Neuronal stem cell (in vitro differentiated cells): ENCODE results near the gene LILRA5.
"Not testable (repeated sequence)": the region's sequence is repeated elsewhere in the genome, so short reads cannot be mapped to it uniquely, and the experiment has no call there.

Experiments
- DNase-seq: peaks from one replicate; pipeline ENCODE4 v3.0.0-alpha.2; 2013; ENCODE audit warnings: low spot score
- H2AFZ ChIP-seq: one replicate; pipeline ENCODE4 v1.6.1; 2013; ENCODE audit warnings: mild to moderate bottlenecking, low read length, inconsistent platforms
- H2AK5ac ChIP-seq: 2 replicates; pipeline ENCODE4 v1.6.1; 2013; ENCODE audit warnings: low read depth, mild to moderate bottlenecking, inconsistent platforms, low read length, moderate library complexity, mixed read lengths
- H2BK120ac ChIP-seq: 2 replicates; pipeline ENCODE4 v1.6.1; 2013; ENCODE audit warnings: low read depth, mild to moderate bottlenecking, inconsistent platforms, low read length, moderate library complexity, mixed read lengths
- H2BK12ac ChIP-seq: one replicate; pipeline ENCODE4 v1.6.1; 2013; ENCODE audit warnings: low read length, inconsistent platforms
- H2BK15ac ChIP-seq: 2 replicates; pipeline ENCODE4 v1.6.1; 2013; ENCODE audit warnings: mild to moderate bottlenecking, low read length, inconsistent platforms, mixed read lengths
- H2BK5ac ChIP-seq: one replicate; pipeline ENCODE4 v1.6.1; 2013; ENCODE audit warnings: inconsistent platforms, mild to moderate bottlenecking, low read length, moderate library complexity
- H3K14ac ChIP-seq: one replicate; pipeline ENCODE4 v1.6.1; 2013; ENCODE audit warnings: low read length, inconsistent platforms
- H3K18ac ChIP-seq: 2 replicates; pipeline ENCODE4 v1.6.1; 2013; ENCODE audit warnings: low read length, inconsistent platforms
- H3K23ac ChIP-seq: 2 replicates; pipeline ENCODE4 v1.6.1; 2013; ENCODE audit warnings: low read depth, mild to moderate bottlenecking, mixed read lengths, low read length, inconsistent platforms; ENCODE audit not compliant: poor library complexity
- H3K27ac ChIP-seq: replicated peaks from 3 replicates; pipeline ENCODE4 v1.5.1; 2013; ENCODE audit warnings: low read length, inconsistent platforms
- H3K27me3 ChIP-seq, 3 experiments: 2 replicates each; pipeline ENCODE4 v1.6.1; 2013; ENCODE audit warnings: low read length in 3 of 3, mild to moderate bottlenecking in 2 of 3, inconsistent platforms in 1 of 3, low read depth in 1 of 3, mixed read lengths in 1 of 3, moderate library complexity in 1 of 3; ENCODE audit not compliant: control insufficient read depth in 3 of 3, insufficient read depth in 3 of 3
- H3K36me3 ChIP-seq, 2 donors: replicated peaks in 1 of 2; 2 replicates each; pipeline ENCODE4 v1.6.1; 2013; ENCODE audit warnings: low read length in 2 of 2; ENCODE audit not compliant: control insufficient read depth in 2 of 2, insufficient read depth in 2 of 2
- H3K4ac ChIP-seq: 2 replicates; pipeline ENCODE4 v1.6.1; 2013; ENCODE audit warnings: inconsistent platforms, mild to moderate bottlenecking, low read length, moderate library complexity
- H3K4me1 ChIP-seq, 2 donors: 1 replicate in 1 of 2; 2 replicates in 1 of 2; pipeline ENCODE4 v1.6.1; 2013; ENCODE audit warnings: low read length in 2 of 2, low read depth in 1 of 2; ENCODE audit not compliant: control insufficient read depth in 2 of 2, insufficient read depth in 1 of 2
- H3K4me2 ChIP-seq: one replicate; pipeline ENCODE4 v1.6.1; 2013; ENCODE audit warnings: mild to moderate bottlenecking, low read length, inconsistent platforms; ENCODE audit not compliant: insufficient read depth, poor library complexity, severe bottlenecking
- H3K4me3 ChIP-seq, 2 donors: 2 replicates each; pipeline ENCODE4 v1.5.1; 2013; ENCODE audit warnings: low read length in 2 of 2, mild to moderate bottlenecking in 2 of 2, inconsistent platforms in 1 of 2, moderate library complexity in 1 of 2
- H3K79me1 ChIP-seq: one replicate; pipeline ENCODE4 v1.6.1; 2013; ENCODE audit warnings: low read depth, mild to moderate bottlenecking, inconsistent platforms, low read length, moderate library complexity
- H3K9ac ChIP-seq: one replicate; pipeline ENCODE4 v1.6.1; 2013; ENCODE audit warnings: mild to moderate bottlenecking, low read depth, low read length, inconsistent platforms; ENCODE audit not compliant: poor library complexity
- H3K9me3 ChIP-seq, 2 donors: replicated peaks in 1 of 2; 2 replicates each; pipeline versions ENCODE3 to v1.6.1; 2013; ENCODE audit warnings: low read length in 2 of 2, mild to moderate bottlenecking in 2 of 2, inconsistent platforms in 1 of 2, low read depth in 1 of 2, mixed read lengths in 1 of 2, moderate library complexity in 1 of 2; ENCODE audit not compliant: control insufficient read depth in 2 of 2, insufficient read depth in 1 of 2
- H4K8ac ChIP-seq: one replicate; pipeline ENCODE4 v1.6.1; 2013; ENCODE audit warnings: low read depth, mild to moderate bottlenecking, inconsistent platforms, low read length, moderate library complexity
- H4K91ac ChIP-seq: one replicate; pipeline ENCODE4 v1.6.1; 2013; ENCODE audit warnings: low read length, low read depth, mild to moderate bottlenecking, inconsistent platforms; ENCODE audit not compliant: poor library complexity
- WGBS, 2 donors: extraction: QIAGEN DNeasy Blood & Tissue Kit; methylation state at CpG; one replicate each; pipeline ENCODE4 v1.1.7; 2013; ENCODE audit warnings: missing lambda C conversion rate in 2 of 2, mixed read lengths in 1 of 2; ENCODE audit not compliant: insufficient read length in 2 of 2, insufficient replicate concordance in 1 of 2; ENCODE audit errors: extremely low coverage in 2 of 2; 5-methylcytosine and 5-hydroxymethylcytosine counted together

Gene LILRA5

DNA sequence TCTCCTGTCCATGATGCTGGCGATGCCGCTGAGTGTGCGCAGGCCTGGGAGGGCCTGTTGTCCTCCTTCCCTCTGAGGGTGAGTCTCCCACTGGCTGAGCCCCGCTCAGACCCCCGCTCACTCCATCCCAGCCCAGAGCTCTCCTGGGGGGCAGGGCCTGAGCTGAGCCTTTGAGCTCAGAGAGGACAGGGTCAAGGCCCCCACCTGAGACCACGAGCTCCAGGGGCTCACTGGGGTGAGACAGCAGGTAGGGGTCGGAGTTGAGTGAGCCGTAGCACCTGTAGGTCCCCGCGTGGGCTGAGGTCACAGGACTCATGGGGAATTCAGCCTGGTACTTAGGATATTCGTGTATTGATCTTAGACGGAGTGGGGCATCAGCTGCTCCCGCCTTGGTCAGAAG is 34.9 kb downstream of the LILRA5 start:
- not testable (repeated sequence) for H3K14ac ChIP-seq, H4K91ac ChIP-seq, H3K9me3 ChIP-seq, H2BK12ac ChIP-seq, H4K8ac ChIP-seq, H2AFZ ChIP-seq, H3K18ac ChIP-seq, H2BK15ac ChIP-seq, H3K23ac ChIP-seq, H3K27me3 ChIP-seq, H2AK5ac ChIP-seq, H2BK120ac ChIP-seq, H3K9ac ChIP-seq, H3K79me1 ChIP-seq, H3K36me3 ChIP-seq, H3K4ac ChIP-seq, H3K27ac ChIP-seq, H3K4me1 ChIP-seq, H3K4me2 ChIP-seq, H3K4me3 ChIP-seq, DNase-seq
- no CpG with 5 or more reads among the region's 13 CpGs for WGBS, 2 donors
- H2BK5ac ChIP-seq = peak overlapping the region; percentile 53

DNA sequence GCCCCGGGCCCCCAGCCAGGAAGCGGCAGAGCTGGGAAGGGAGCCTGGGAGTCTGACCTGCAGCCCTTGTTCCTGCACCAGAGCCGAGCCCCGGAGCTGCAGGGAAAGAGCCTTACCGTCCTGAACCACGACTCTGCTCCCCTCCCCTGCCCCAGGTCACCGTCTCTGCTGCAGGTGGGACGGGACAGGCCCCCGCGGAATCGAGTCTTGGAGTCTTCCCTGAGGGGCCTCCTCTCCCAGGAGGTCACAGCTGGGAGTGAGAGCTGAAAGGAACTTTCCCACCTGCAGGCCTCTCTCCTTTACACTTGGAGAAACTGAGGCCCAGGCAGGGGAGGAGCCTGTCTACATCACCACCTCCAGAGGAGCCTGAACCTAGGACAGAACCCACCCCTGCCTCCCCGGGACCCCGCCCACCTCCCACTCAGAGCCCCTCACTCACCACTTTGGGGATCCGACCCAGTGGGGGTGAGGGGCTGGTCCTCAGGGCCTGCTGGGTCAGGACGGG is 35.8 kb downstream of the LILRA5 start:
- H4K91ac ChIP-seq, H3K79me1 ChIP-seq: not testable (repeated sequence)

DNA sequence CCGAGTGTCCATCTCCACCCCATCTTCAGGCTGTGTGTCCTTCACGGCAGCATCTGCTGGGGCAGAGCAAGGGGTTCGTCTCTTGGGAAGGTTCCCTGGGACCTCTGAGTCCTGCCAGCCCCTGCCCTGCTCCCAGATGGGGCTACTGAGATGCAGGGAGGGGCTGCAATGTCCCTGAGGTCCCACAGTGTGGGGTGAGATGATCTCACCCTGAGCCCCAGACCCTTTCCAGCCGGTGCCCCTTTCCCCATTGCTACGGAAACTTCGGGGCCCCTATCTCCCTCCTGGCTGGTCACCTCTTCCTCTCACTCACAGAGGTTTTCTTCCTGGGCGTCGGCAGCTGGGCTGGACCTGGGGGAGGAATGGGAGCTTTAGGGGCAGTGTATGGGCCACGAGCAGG is 37.0 kb downstream of the LILRA5 start:
- no peaks in the 10 kb centered on the region for H3K36me3 ChIP-seq
- no peak overlapping the region for H3K23ac ChIP-seq
- H2BK5ac ChIP-seq = no peak overlapping the region
- H3K9me3 ChIP-seq = no peaks in the 10 kb centered on the region
- no peak overlapping the region for H2BK15ac ChIP-seq
- no CpG with 5 or more reads among the region's 9 CpGs for WGBS, 2 donors
- no peak overlapping the region for H2BK12ac ChIP-seq
- no peaks in the 10 kb centered on the region for H3K4me1 ChIP-seq
- DNase-seq = no peak
- H3K27me3 ChIP-seq = no peaks in the 10 kb centered on the region
- no peak overlapping the region for H3K4me3 ChIP-seq
- no peak overlapping the region for H2AK5ac ChIP-seq
- no peak overlapping the region for H4K91ac ChIP-seq
- no peak overlapping the region for H4K8ac ChIP-seq
- no peak overlapping the region for H3K27ac ChIP-seq
- no peak overlapping the region for H3K4me2 ChIP-seq
- H2AFZ ChIP-seq = no peak overlapping the region
- H3K4ac ChIP-seq = no peak overlapping the region
- H3K14ac ChIP-seq = no peak overlapping the region
- H3K18ac ChIP-seq = no peak overlapping the region
- no peak overlapping the region for H3K9ac ChIP-seq
- no peak overlapping the region for H2BK120ac ChIP-seq
- H3K79me1 ChIP-seq = no peaks in the 10 kb centered on the region

More for the DNA sequence above, 35.8 kb downstream of the LILRA5 start:
- H3K4ac ChIP-seq, H3K9ac ChIP-seq, H2AFZ ChIP-seq, H3K4me3 ChIP-seq, H3K14ac ChIP-seq, H2AK5ac ChIP-seq, H2BK12ac ChIP-seq, H2BK120ac ChIP-seq, H3K23ac ChIP-seq, H3K4me2 ChIP-seq, H2BK5ac ChIP-seq, H3K27ac ChIP-seq, H2BK15ac ChIP-seq, H3K27me3 ChIP-seq, H3K4me1 ChIP-seq, H3K9me3 ChIP-seq, H3K18ac ChIP-seq, H3K36me3 ChIP-seq, H4K8ac ChIP-seq, DNase-seq: not testable (repeated sequence)
- WGBS, 2 donors = no CpG with 5 or more reads among the region's 15 CpGs

DNA sequence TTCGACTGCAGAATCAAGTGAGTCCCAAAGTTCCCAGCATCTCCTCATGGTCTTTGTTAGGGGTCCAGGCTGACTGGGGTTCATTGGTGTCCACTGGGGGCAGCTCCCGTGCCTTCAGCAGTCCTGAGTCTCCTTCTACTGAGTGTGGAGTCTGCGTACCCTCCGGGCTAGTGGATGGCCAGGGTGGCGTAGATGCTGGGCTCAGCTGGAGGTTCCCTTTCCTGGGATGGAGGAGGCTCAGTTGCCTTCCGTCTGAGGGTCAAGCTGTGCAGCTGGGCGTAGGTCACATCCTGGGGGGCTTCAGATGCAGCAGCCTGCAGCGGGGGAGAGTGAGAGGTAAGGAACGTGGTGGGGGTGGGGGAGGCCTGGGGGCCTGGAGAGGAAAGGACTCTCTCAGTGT is 38.5 kb downstream of the LILRA5 start:
- H2BK120ac ChIP-seq, H2BK12ac ChIP-seq, H4K8ac ChIP-seq, H3K4ac ChIP-seq, H3K9me3 ChIP-seq, H3K27me3 ChIP-seq, H3K23ac ChIP-seq, H3K9ac ChIP-seq, H2AK5ac ChIP-seq, H3K4me1 ChIP-seq, H2AFZ ChIP-seq, H3K18ac ChIP-seq, H3K79me1 ChIP-seq, H2BK15ac ChIP-seq, DNase-seq, H2BK5ac ChIP-seq, H3K4me3 ChIP-seq, H3K14ac ChIP-seq, H3K36me3 ChIP-seq, H3K4me2 ChIP-seq, H3K27ac ChIP-seq, H4K91ac ChIP-seq: not testable (repeated sequence)
- WGBS, 2 donors = no CpG with 5 or more reads among the region's 9 CpGs
